Inflammatory macrophage (primary cell): ENCODE measurements around the gene EBI3.
"Not testable (repeated sequence)": the region's sequence is repeated elsewhere in the genome, so short reads cannot be mapped to it uniquely, and the experiment has no call there.

Experiments used
- DNase-seq, 2 donors: peaks; one replicate each; pipeline ENCODE4 v3.0.0-alpha.2; 2020 to 2022

The EBI3 gene

DNA sequence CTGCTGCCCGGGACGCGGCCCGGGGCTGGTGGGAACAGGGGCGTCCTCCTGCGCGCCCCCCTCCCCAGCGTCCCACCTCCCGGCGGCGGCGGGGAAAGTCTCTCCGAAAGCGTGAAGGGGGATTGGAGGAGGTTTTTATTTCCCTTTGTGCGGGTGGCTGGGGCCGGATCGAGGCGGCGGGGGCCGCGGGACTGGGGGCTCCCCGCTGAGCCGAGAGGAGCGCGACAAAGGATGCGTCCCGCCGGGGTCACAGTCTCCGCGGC, 49.9 kb downstream of the EBI3 start:
- DNase-seq: no peak

- no peak for DNase-seq
Observed at GRCh38 chr19:4279530-4280422, 50.5 kb downstream of the EBI3 start.

- DNase-seq: no peak
Observed at GRCh38 chr19:4284176-4284958, 55.0 kb downstream of the EBI3 start.

DNA sequence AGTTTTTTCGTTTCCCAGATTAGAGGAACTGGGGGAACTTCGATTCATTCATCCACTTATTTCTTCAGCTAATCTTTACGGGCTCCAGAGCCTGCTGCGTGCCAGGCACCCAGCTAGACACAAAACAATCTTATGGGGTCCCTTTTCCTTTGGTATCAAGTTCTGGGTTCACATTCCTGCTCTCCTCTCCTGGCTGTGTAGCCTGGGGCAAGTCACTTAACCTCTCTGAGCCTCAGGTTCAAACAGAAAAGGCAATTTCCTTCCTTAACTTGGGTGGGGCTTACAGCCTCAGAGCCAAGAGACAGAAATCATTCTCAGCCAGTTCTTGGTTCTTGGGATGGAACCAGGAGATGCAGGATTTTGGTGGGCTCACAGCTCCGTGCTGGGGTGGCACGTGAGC, 55.7 kb downstream of the EBI3 start:
- no peak for DNase-seq

DNA sequence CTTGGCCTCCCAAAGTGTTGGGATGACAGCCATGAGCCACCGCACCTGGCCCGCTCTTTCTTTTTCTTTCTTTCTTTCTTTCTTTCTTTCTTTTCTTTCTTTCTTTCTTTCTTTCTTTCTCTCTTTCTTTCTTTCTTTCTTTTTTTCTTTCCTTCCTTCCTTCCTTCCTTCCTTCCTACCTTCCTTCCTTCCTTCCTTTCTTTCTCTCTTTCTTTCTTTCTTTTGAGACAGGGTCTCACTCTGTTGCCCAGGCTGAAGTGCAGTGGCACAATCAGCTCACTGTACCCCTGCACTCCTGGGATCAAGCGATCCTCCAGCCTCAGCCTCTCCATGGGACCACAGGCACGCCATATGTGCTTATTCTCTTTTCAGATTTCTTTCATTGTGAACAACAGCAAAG, 56.8 kb downstream of the EBI3 start:
- not testable (repeated sequence) for DNase-seq
